Thoracic aorta (tissue), 2 donors: Measurements from ENCODE around the gene ARSK. TPM values are rescaled to one million over a fixed set of nuclear protein-coding genes. Genes with fewer than 3 reads are reported as not detected.

ENCODE experiments used
- ATAC-seq: fragments of 150-250 bp; one replicate; pipeline ENCODE4 v1.8.0; 2017; ENCODE audit warnings: low read depth; ENCODE audit not compliant: insufficient number of reproducible peaks, low FRiP score
- DNase-seq: peaks from one replicate; pipeline ENCODE4 v3.0.0-alpha.2; 2020; ENCODE audit warnings: low spot score
- H3K27ac ChIP-seq, 2 donors: fragments of 200-600 bp; sonication (generic); 1 replicate in 1 of 2; 2 replicates in 1 of 2; pipeline ENCODE4 v1.5.1; 2016; ENCODE audit warnings: mild to moderate bottlenecking in 2 of 2, moderate library complexity in 2 of 2
- H3K27me3 ChIP-seq: fragments of 200-600 bp; sonication (generic); replicated peaks from 2 replicates; pipeline ENCODE4 v1.6.0; 2016; ENCODE audit warnings: mild to moderate bottlenecking; ENCODE audit not compliant: insufficient read depth
- H3K36me3 ChIP-seq: fragments of 200-600 bp; sonication (generic); one replicate; pipeline ENCODE4 v1.5.1; 2016
- H3K4me1 ChIP-seq, 2 donors: fragments of 200-600 bp; sonication (generic); 1 replicate in 1 of 2; 2 replicates in 1 of 2; pipeline versions ENCODE4 v1.5.1 to v1.6.0; 2016; ENCODE audit warnings: low read depth in 2 of 2, mild to moderate bottlenecking in 1 of 2; ENCODE audit not compliant: control insufficient read depth in 1 of 2
- H3K4me3 ChIP-seq: fragments of 200-600 bp; sonication (generic); 2 replicates; pipeline ENCODE4 v1.5.1; 2016; ENCODE audit warnings: mild to moderate bottlenecking
- H3K9me3 ChIP-seq: fragments of 200-600 bp; sonication (generic); 2 replicates; pipeline ENCODE4 v1.5.1; 2016
- total RNA-seq, 2 donors: library from RNA; depleted of rRNA; stranded (reverse); fragments of >200 nt; gene quantifications; one replicate each; pipeline versions ENCODE4 v1.1.0 to v1.2.3, GENCODE V29; 2016
- TF ChIP-seq, protein P1 (sequence below): fragments of 200-600 bp; sonication (generic); IDR thresholded peaks from one replicate; pipeline ENCODE4 v1.5.1; 2019; ENCODE audit warnings: antibody characterized with exemption

ARSK gene
- total RNA-seq, 2 donors from 2014 or later = 5.1 to 8.5 TPM

DNA sequence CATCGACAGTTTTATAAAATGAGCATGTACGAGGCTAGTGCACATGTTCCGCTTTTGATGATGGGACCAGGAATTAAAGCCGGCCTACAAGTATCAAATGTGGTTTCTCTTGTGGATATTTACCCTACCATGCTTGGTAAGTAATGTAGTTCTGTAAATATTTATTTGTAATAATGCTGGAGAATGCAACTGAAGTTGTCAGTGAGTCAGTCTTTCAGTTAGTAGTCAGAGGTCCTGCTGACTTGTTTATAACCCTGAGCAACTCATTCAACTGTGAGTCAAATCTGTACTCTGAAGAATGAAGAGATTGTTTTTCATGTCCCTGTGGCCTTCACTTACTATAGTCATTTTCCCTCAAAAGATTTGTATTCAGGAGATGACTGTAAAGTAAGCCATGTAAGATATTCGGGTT, 36.6 kb downstream of the ARSK start:
- no peak overlapping the region for H3K4me3 ChIP-seq
- no peaks in the 10 kb centered on the region for H3K9me3 ChIP-seq
- no peaks in the 10 kb centered on the region for H3K4me1 ChIP-seq
- H3K36me3 ChIP-seq = no peaks in the 10 kb centered on the region
- ATAC-seq = no peak
- TF ChIP-seq, protein P1, sequence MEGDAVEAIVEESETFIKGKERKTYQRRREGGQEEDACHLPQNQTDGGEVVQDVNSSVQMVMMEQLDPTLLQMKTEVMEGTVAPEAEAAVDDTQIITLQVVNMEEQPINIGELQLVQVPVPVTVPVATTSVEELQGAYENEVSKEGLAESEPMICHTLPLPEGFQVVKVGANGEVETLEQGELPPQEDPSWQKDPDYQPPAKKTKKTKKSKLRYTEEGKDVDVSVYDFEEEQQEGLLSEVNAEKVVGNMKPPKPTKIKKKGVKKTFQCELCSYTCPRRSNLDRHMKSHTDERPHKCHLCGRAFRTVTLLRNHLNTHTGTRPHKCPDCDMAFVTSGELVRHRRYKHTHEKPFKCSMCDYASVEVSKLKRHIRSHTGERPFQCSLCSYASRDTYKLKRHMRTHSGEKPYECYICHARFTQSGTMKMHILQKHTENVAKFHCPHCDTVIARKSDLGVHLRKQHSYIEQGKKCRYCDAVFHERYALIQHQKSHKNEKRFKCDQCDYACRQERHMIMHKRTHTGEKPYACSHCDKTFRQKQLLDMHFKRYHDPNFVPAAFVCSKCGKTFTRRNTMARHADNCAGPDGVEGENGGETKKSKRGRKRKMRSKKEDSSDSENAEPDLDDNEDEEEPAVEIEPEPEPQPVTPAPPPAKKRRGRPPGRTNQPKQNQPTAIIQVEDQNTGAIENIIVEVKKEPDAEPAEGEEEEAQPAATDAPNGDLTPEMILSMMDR = no peak
- no peaks in the 10 kb centered on the region for H3K27me3 ChIP-seq
- no peak overlapping the region for H3K27ac ChIP-seq
- DNase-seq = no peak

DNA sequence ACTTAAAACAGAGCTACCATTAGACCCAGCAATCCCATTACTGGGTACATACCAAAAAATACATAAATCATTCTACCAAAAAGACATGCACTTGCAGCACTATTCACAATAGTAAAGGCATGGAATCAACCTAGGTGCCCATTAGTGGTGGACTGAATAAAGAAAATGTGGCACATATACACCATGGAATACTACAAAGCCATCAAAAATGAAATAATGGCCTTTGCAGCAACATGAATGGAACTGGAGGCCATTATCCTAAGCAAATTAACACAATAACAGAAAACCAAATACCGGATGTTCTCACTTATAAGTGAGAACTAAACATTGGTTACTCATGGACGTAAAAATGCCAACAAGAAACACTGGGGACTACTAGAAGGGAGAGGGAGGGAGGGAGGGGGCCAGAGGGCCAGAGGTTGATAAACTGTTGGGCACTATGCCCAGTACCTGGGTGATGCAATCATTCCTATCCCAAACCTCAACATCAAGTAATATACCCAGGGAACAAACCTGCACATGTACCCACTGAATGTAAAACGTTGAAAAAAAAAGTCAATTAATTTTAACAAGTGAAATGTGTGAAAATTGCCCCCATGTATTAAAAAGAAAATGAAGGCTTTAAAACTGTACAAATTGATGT, 40.5 kb downstream of the ARSK start:
- DNase-seq (no peak), ATAC-seq (no peak)
- Histone ChIP-seq H3K36me3 (no peaks in the 10 kb centered on the region), H3K9me3 (no peaks in the 10 kb centered on the region), H3K27me3 (no peaks in the 10 kb centered on the region), H3K4me3 (no peak overlapping the region), H3K4me1 (peaks cover under 1 to 1% of the 10 kb centered on the region in 2 donors), H3K27ac (no peak overlapping the region)
- TF ChIP-seq, protein P1 = no peak

DNA sequence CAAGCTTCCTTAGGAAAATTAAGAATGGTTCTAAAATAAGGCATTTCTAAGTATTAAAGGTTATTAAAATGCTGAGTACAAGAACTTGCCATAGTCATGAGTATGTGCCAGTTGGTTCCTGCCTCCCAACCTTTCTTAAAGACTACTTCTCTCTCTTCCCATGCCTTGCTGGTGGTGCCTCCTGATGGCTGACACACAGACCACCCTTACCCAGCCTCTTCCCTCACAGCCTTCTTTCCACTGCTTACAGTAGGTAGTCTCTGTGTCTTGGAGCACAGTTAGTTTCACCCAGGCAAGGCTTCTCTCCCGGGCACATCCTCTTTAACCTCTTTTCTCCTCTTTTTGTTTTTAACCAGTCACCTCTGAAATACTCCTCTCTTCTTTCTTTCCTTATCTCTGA, 44.4 kb downstream of the ARSK start:
- DNase-seq (no peak), ATAC-seq (no peak)
- no peak overlapping the region for H3K27ac ChIP-seq
- H3K27me3 ChIP-seq = no peaks in the 10 kb centered on the region
- TF ChIP-seq, protein P1 = no peak
- no peak overlapping the region for H3K4me3 ChIP-seq
- H3K4me1 ChIP-seq = peaks cover 3 to 6% of the 10 kb centered on the region in 2 donors
- H3K9me3 ChIP-seq = no peaks in the 10 kb centered on the region
- H3K36me3 ChIP-seq = no peaks in the 10 kb centered on the region

DNA sequence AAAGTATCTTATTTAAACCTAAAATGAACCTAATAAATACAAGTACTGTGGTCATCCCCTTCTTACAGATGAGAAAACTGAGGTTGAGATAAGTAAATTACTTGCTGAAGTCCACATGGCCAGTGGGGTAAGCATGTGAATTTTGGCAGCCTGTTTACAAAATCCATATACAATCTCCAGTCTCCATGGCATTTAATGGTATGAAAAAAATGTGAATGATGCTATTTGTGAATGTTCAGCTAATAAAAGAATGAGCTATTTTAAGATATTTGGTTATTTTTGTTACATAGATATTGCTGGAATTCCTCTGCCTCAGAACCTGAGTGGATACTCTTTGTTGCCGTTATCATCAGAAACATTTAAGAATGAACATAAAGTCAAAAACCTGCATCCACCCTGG, 45.7 kb downstream of the ARSK start:
- Histone ChIP-seq H3K4me1 (peaks cover 3 to 6% of the 10 kb centered on the region in 2 donors), H3K27ac (no peak overlapping the region), H3K36me3 (no peaks in the 10 kb centered on the region), H3K9me3 (no peaks in the 10 kb centered on the region), H3K4me3 (no peak overlapping the region), H3K27me3 (no peaks in the 10 kb centered on the region)
- TF ChIP-seq, protein P1 = no peak
- ATAC-seq (no peak), DNase-seq (no peak)

- peaks cover 0 to 2% of the 10 kb centered on the region in 2 donors for H3K4me1 ChIP-seq
- no peaks in the 10 kb centered on the region for H3K9me3 ChIP-seq
- no peak overlapping the region for H3K4me3 ChIP-seq
- no peaks in the 10 kb centered on the region for H3K36me3 ChIP-seq
- no peak for DNase-seq
- TF ChIP-seq, protein P1 = no peak
- no peak for ATAC-seq
- H3K27me3 ChIP-seq = no peaks in the 10 kb centered on the region
- H3K27ac ChIP-seq = no peak overlapping the region
Measured at GRCh38 chr5:95605786-95606185, 50.9 kb downstream of the ARSK start.
